HG03139 (cell line): ENCODE measurements around the gene TTI1.
"Not testable (repeated sequence)": the region's sequence is repeated elsewhere in the genome, so short reads cannot be mapped to it uniquely, and the experiment has no call there.

Experiments used
- ATAC-seq: cut with Tn5 transposase; IDR thresholded peaks from one replicate; pipeline ENCODE4 v1.9.1; 2021; ENCODE audit not compliant: unreplicated experiment

TTI1 gene

GRCh38 chr20:37970856-37971245 lies 62.4 kb downstream of the TTI1 start:
- ATAC-seq = no peak

GRCh38 chr20:37969949-37970855 lies 63.1 kb downstream of the TTI1 start:
- no peak for ATAC-seq

GRCh38 chr20:37968841-37969401 lies 64.3 kb downstream of the TTI1 start:
- no peak for ATAC-seq

- not testable (repeated sequence) for ATAC-seq
Observed at GRCh38 chr20:37963483-37963882, 69.8 kb downstream of the TTI1 start.

- ATAC-seq = no peak
Observed at GRCh38 chr20:37961066-37961465, 72.2 kb downstream of the TTI1 start.

- ATAC-seq = no peak
Observed at GRCh38 chr20:37958856-37959520, 74.3 kb downstream of the TTI1 start.

- no peak for ATAC-seq
Observed at GRCh38 chr20:37956107-37956585, 77.1 kb downstream of the TTI1 start.

- no peak for ATAC-seq
Observed at GRCh38 chr20:37955511-37955910, 77.7 kb downstream of the TTI1 start.

- ATAC-seq = no peak
Observed at GRCh38 chr20:37954626-37955025, 78.6 kb downstream of the TTI1 start.

GRCh38 chr20:37954190-37954589 lies 79.1 kb downstream of the TTI1 start:
- no peak for ATAC-seq

GRCh38 chr20:37948956-37949355 lies 84.3 kb downstream of the TTI1 start:
- no peak for ATAC-seq

GRCh38 chr20:37947943-37948342 lies 85.3 kb downstream of the TTI1 start:
- no peak for ATAC-seq

- ATAC-seq = no peak
Observed at GRCh38 chr20:37946946-37947345, 86.3 kb downstream of the TTI1 start.

GRCh38 chr20:37945091-37945547 lies 88.1 kb downstream of the TTI1 start:
- ATAC-seq = no peak

- ATAC-seq = no peak
Observed at GRCh38 chr20:37944456-37944981, 88.7 kb downstream of the TTI1 start.

- no peak for ATAC-seq
Observed at GRCh38 chr20:37943501-37944455, 89.5 kb downstream of the TTI1 start.

GRCh38 chr20:37943033-37943432 lies 90.2 kb downstream of the TTI1 start:
- ATAC-seq = no peak

- ATAC-seq = no peak
Observed at GRCh38 chr20:37941992-37942391, 91.3 kb downstream of the TTI1 start.

GRCh38 chr20:37941332-37941731 lies 91.9 kb downstream of the TTI1 start:
- no peak for ATAC-seq

GRCh38 chr20:37940858-37941257 lies 92.4 kb downstream of the TTI1 start:
- no peak for ATAC-seq
